ENCODE measurements around the gene PDLIM7. TPM values are rescaled to one million over a fixed set of nuclear protein-coding genes. Genes with fewer than 3 reads are reported as not detected.

Gene PDLIM7
- total and polyA plus RNA-seq, 4 donors = 49.2 to 124 (median 83.5) TPM

GRCh38 chr5:177526791-177527190 is 29.4 kb upstream of the PDLIM7 start:
- no peaks in the 10 kb centered on the region for H3K9me3 ChIP-seq (ENCODE audit: control insufficient read depth in 4 of 4, insufficient read depth in 3 of 4, low read length in 3 of 4)
- no peaks in the 10 kb centered on the region for H3K27me3 ChIP-seq (ENCODE audit: control insufficient read depth in 3 of 3, insufficient read depth in 3 of 3, low read length in 2 of 3)
- DNase-seq (no peak), ATAC-seq (ENCODE audit: insufficient read depth, low FRiP score) (no peak)
- no peak for TF ChIP-seq CTCF (IDR thresholded peaks at IDR 0.05; ENCODE audit: control extremely low read depth, extremely low read depth)
- 94 to 95% methylated on average over 6 of the region's 6 CpGs for WGBS, 2 donors
- H3K36me3 ChIP-seq (ENCODE audit: control insufficient read depth in 4 of 4, insufficient read depth in 4 of 4, low read length in 4 of 4) = peaks cover 19 to 72% (median 47%) of the 10 kb centered on the region in 4 donors
- no peak overlapping the region for H3K4me3 ChIP-seq
- H3K9ac ChIP-seq (ENCODE audit: insufficient read depth in 1 of 2, low read length in 2 of 2) = no peak overlapping the region
- H3K27ac ChIP-seq (ENCODE audit: low read depth in 1 of 2, low read length in 1 of 2) = no peak overlapping the region
- H3K4me1 ChIP-seq (ENCODE audit: control insufficient read depth in 5 of 5, insufficient read depth in 5 of 5, low read length in 5 of 5) = no peaks in the 10 kb centered on the region

- Histone ChIP-seq H3K36me3 (ENCODE audit: control insufficient read depth in 4 of 4, insufficient read depth in 4 of 4, low read length in 4 of 4) (peaks cover 20 to 73% (median 51%) of the 10 kb centered on the region in 4 donors), H3K9me3 (ENCODE audit: control insufficient read depth in 4 of 4, insufficient read depth in 3 of 4, low read length in 3 of 4) (no peaks in the 10 kb centered on the region), H3K4me3 (no peak overlapping the region), H3K27me3 (ENCODE audit: control insufficient read depth in 3 of 3, insufficient read depth in 3 of 3, low read length in 2 of 3) (no peaks in the 10 kb centered on the region), H3K27ac (ENCODE audit: low read depth in 1 of 2, low read length in 1 of 2) (no peak overlapping the region), H3K4me1 (ENCODE audit: control insufficient read depth in 5 of 5, insufficient read depth in 5 of 5, low read length in 5 of 5) (no peaks in the 10 kb centered on the region), H3K9ac (ENCODE audit: insufficient read depth in 1 of 2, low read length in 2 of 2) (no peak overlapping the region)
- no peak for DNase-seq
- TF ChIP-seq CTCF (IDR thresholded peaks at IDR 0.05; ENCODE audit: control extremely low read depth, extremely low read depth) = no peak
- no peak for ATAC-seq (ENCODE audit: insufficient read depth, low FRiP score)
- WGBS, 2 donors = 88 to 98% methylated on average over 4 of the region's 4 CpGs
Measured at GRCh38 chr5:177526191-177526590, 28.8 kb upstream of the PDLIM7 start.

GRCh38 chr5:177524941-177525655 is 27.7 kb upstream of the PDLIM7 start:
- TF ChIP-seq CTCF (IDR thresholded peaks at IDR 0.05; ENCODE audit: control extremely low read depth, extremely low read depth) = no peak
- Histone ChIP-seq H3K36me3 (ENCODE audit: control insufficient read depth in 4 of 4, insufficient read depth in 4 of 4, low read length in 4 of 4) (peaks cover 25 to 73% (median 47%) of the 10 kb centered on the region in 4 donors), H3K9ac (ENCODE audit: insufficient read depth in 1 of 2, low read length in 2 of 2) (no peak overlapping the region), H3K27ac (ENCODE audit: low read depth in 1 of 2, low read length in 1 of 2) (no peak overlapping the region), H3K27me3 (ENCODE audit: control insufficient read depth in 3 of 3, insufficient read depth in 3 of 3, low read length in 2 of 3) (no peaks in the 10 kb centered on the region), H3K4me3 (no peak overlapping the region), H3K9me3 (ENCODE audit: control insufficient read depth in 4 of 4, insufficient read depth in 3 of 4, low read length in 3 of 4) (no peaks in the 10 kb centered on the region), H3K4me1 (ENCODE audit: control insufficient read depth in 5 of 5, insufficient read depth in 5 of 5, low read length in 5 of 5) (no peaks in the 10 kb centered on the region)
- no peak for ATAC-seq (ENCODE audit: insufficient read depth, low FRiP score)
- WGBS, 2 donors = 87 to 89% methylated on average over 10 of the region's 10 CpGs
- no peak for DNase-seq

- DNase-seq = no peak
- H3K27me3 ChIP-seq (ENCODE audit: control insufficient read depth in 3 of 3, insufficient read depth in 3 of 3, low read length in 2 of 3) = no peaks in the 10 kb centered on the region
- H3K9ac ChIP-seq (ENCODE audit: insufficient read depth in 1 of 2, low read length in 2 of 2) = no peak overlapping the region
- no peak for ATAC-seq (ENCODE audit: insufficient read depth, low FRiP score)
- 93 to 94% methylated on average over 12 of the region's 12 CpGs for WGBS, 2 donors
- H3K27ac ChIP-seq (ENCODE audit: low read depth in 1 of 2, low read length in 1 of 2) = no peak overlapping the region
- no peaks in the 10 kb centered on the region for H3K4me1 ChIP-seq (ENCODE audit: control insufficient read depth in 5 of 5, insufficient read depth in 5 of 5, low read length in 5 of 5)
- no peak overlapping the region for H3K4me3 ChIP-seq
- H3K9me3 ChIP-seq (ENCODE audit: control insufficient read depth in 4 of 4, insufficient read depth in 3 of 4, low read length in 3 of 4) = no peaks in the 10 kb centered on the region
- no peak for TF ChIP-seq CTCF (IDR thresholded peaks at IDR 0.05; ENCODE audit: control extremely low read depth, extremely low read depth)
- peaks cover 25 to 71% (median 47%) of the 10 kb centered on the region in 4 donors for H3K36me3 ChIP-seq (ENCODE audit: control insufficient read depth in 4 of 4, insufficient read depth in 4 of 4, low read length in 4 of 4)
Measured at GRCh38 chr5:177524539-177524900, 27.1 kb upstream of the PDLIM7 start.
